ENCODE measurements around the gene TLL2. TPM values are rescaled to one million over a fixed set of nuclear protein-coding genes. Genes with fewer than 3 reads are reported as not detected.

Gene TLL2
- total RNA-seq, 2 donors from 2014 or later: 0.28 to 0.32 TPM

DNA sequence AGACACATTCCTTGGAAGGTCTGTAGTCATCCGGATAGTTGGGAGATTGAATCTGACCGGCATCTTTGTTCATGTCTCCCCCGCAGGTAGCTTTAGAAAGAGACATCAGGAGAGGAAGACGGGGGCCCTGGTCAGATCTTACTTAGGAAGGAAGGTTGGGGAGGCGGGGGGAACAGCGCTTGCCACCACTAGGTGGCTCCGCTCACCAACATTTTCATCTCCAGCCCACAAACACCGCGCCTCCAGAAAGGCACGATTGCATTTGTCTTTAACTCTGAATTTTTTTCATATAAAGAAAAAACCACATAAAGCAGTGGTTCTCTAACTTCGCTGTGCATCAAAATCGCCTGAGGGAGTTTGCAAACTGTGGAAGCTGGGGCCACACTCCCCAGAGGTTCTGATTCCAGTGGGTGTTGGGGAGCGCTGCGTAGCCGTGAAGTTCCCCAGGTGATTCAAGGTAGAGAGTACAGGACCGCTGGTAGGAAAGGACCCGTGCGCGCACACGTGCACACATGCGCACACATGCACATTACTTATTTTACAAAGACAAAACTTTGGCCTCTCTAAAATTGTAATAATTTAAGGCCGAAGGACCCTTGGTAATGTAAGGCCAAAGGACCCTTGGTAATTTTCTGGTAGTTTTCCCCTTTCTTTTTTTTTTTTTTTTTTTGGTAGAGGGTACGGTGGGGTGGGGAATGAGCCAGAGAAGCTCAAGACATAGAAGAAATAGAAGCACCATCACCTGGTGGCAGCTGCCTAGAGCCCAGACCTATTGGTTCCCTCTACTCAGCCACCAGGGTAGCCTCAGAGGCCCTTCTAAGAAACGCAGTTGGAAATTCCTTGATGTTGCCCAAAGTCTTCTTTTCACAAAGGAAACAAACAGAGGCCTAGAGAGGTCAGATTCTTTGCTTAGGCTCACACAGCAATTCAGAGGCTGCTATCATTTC is 117.5 kb downstream of the TLL2 start:
- peak; percentile 69 to 84 (median 78) for TF ChIP-seq CTCF (IDR thresholded peaks at IDR 0.05)
- no peak for TF ChIP-seq POLR2AphosphoS5 (IDR thresholded peaks at IDR 0.05)
- no peak for TF ChIP-seq POLR2A (IDR thresholded peaks at IDR 0.05)
- WGBS: 28% methylated on average over 24 of the region's 24 CpGs
- intact Hi-C loops (cut with DNase I): loop anchor here (5.0 to 10.0 kb wide), 3 partner anchors 116 to 436 kb away; partner anchors contain the start of genes LCOR and TLL2

DNA sequence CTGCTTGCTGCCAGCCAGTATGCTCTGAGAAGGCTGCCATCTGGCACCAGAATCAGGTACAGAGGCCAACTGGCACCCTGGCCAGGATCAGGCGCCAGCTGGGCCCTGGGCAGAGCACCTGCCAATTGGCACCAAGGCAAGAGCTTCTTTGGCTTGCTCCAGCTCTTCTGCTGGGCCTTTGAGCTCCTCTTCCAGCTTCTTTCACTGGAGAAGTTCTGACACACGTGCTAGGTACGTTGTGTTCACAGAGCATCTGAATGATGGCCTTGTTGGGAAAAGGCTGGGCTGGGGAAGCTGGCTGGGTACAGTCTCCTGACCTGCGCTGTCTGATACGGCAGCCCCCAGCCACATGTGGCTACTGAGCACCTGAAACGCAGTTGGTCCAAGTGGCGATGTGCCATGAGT is 123.3 kb downstream of the TLL2 start:
- 30% methylated on average over 7 of the region's 7 CpGs for WGBS
- Histone ChIP-seq H3K9me3 (no peaks in the 10 kb centered on the region), H3K27me3 (replicated peaks; ENCODE audit: insufficient read depth) (no peaks in the 10 kb centered on the region), H3K4me1 (replicated peaks) (peaks cover 15% of the 10 kb centered on the region), H3K36me3 (no peaks in the 10 kb centered on the region), H3K4me3 (no peak overlapping the region), H3K27ac (peak overlapping the region in 1 of 2 donors; percentile 29)
- peak; percentile 94 for TF ChIP-seq POLR2AphosphoS5 (IDR thresholded peaks at IDR 0.05)
- no peak for TF ChIP-seq CTCF (IDR thresholded peaks at IDR 0.05)
- TF ChIP-seq POLR2A (IDR thresholded peaks at IDR 0.05): no peak
- peak; percentile 91 for DNase-seq (ENCODE audit: low spot score)
- intact Hi-C loops (cut with DNase I): loop anchor here (10.0 kb wide), 1 partner anchor 234 kb away; no protein-coding TSS in a partner anchor

More for the DNA sequence above, 117.5 kb downstream of the TLL2 start:
- H3K4me1 ChIP-seq (replicated peaks): no peaks in the 10 kb centered on the region
- H3K27ac ChIP-seq: no peak overlapping the region
- peak; percentile 63 for DNase-seq (ENCODE audit: low spot score)
- no peaks in the 10 kb centered on the region for H3K9me3 ChIP-seq
- no peak overlapping the region for H3K4me3 ChIP-seq
- H3K36me3 ChIP-seq: no peaks in the 10 kb centered on the region
- H3K27me3 ChIP-seq (replicated peaks; ENCODE audit: insufficient read depth): peaks cover 4% of the 10 kb centered on the region

DNA sequence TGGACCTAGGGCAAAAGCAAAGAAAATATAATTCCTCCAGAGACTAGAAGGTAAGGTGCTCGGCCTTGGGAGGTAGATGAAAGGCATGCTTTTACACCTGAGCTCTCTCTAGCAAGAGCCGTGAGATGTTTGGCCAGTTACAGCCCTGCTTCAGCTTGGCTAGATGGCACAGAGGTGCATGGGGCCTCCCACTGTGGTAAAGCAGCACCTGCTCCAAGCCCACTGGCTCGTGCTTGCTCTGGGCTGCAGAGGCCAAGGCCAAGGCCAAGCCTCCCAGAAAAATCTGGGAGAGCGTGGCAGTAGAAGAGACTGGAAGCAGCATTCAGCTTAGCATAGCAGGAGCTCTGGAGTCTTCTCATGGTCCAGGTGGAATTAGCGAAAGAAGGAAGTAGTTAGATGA is 123.9 kb downstream of the TLL2 start:
- Histone ChIP-seq H3K36me3 (no peaks in the 10 kb centered on the region), H3K9me3 (no peaks in the 10 kb centered on the region), H3K4me3 (no peak overlapping the region), H3K27ac (peak overlapping the region; percentile 28 to 29), H3K4me1 (replicated peaks) (peaks cover 15% of the 10 kb centered on the region), H3K27me3 (replicated peaks; ENCODE audit: insufficient read depth) (no peaks in the 10 kb centered on the region)
- 61% methylated on average over 5 of the region's 5 CpGs for WGBS
- no peak for TF ChIP-seq CTCF (IDR thresholded peaks at IDR 0.05)
- no peak for TF ChIP-seq POLR2AphosphoS5 (IDR thresholded peaks at IDR 0.05)
- TF ChIP-seq POLR2A (IDR thresholded peaks at IDR 0.05): no peak
- intact Hi-C loops (cut with DNase I): loop anchor here (10.0 kb wide), 1 partner anchor 235 kb away; no protein-coding TSS in a partner anchor
- DNase-seq (ENCODE audit: low spot score): no peak

GRCh38 chr10:96387601-96388000 is 126.1 kb downstream of the TLL2 start:
- Histone ChIP-seq H3K27me3 (replicated peaks; ENCODE audit: insufficient read depth) (no peaks in the 10 kb centered on the region), H3K9me3 (no peaks in the 10 kb centered on the region), H3K4me1 (replicated peaks) (peaks cover 15% of the 10 kb centered on the region), H3K36me3 (no peaks in the 10 kb centered on the region), H3K4me3 (no peak overlapping the region), H3K27ac (no peak overlapping the region)
- TF ChIP-seq POLR2A (IDR thresholded peaks at IDR 0.05) (no peak), CTCF (IDR thresholded peaks at IDR 0.05) (no peak), POLR2AphosphoS5 (IDR thresholded peaks at IDR 0.05) (no peak)
- DNase-seq (ENCODE audit: low spot score): no peak
- intact Hi-C loops (cut with DNase I): no loop called here
- 86% methylated on average over 7 of the region's 7 CpGs for WGBS
